DMS79 treated with DMSO at 0.1 percent for 48 hours (cell line): ENCODE measurements around the gene SPATA16.
A peak's percentile ranks its signal among the peaks of the same experiment; 100 is the strongest.
"Not testable (repeated sequence)": the region's sequence is repeated elsewhere in the genome, so short reads cannot be mapped to it uniquely, and the experiment has no call there.

Experiments
- DNase-seq: peaks from one replicate; lab custom pipeline; 2025; lab: John Stamatoyannopoulos, UW

SPATA16 gene

DNA sequence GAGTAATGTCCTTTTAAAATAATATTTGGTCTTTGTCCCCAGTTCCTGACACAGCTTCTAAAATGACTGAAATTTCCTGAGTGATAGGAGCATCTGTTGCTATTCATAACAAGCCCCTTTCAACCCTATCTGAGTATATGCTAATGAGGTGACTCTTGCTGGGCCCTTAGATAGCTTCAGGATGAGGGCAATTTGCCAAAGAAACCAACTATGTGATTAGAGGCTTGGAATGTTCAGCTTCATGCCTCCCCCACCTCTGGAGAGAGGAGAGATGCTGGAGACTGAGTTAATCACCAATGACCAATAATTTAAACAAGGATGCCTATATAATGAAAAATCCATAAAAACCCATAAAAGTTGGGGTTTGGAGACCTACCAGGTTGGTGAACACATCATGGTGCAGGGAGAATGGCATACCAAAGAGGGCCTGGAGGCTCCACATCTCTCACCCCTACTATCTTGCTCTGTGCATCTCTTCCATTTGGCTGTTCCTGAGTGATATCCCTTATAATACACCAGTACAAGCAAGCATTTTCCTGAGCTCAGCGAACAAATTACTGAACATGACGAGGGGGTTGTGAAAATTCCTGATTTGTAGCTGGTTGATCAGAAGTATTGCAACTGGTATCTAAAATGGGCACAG is 201.3 kb downstream of the SPATA16 start:
- DNase-seq = no peak

DNA sequence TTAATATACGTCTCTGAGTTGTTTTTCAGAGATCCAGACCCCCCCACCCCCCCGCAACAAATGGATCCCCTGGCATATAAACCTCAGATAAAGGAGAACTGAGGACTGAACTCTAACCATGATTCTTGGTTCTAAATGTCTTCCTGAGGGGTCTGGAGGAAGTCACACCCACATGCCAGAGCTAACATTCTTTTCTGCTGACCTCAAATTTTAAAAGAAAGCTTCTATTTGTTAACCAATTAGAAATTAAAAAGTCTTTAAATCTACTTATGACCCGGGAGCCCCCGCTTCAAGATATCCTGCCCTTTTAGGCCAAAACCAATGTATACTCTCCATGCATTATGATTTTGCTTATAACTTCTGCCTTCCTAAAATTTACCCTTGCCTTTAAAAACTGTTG is 202.2 kb downstream of the SPATA16 start:
- no peak for DNase-seq

DNA sequence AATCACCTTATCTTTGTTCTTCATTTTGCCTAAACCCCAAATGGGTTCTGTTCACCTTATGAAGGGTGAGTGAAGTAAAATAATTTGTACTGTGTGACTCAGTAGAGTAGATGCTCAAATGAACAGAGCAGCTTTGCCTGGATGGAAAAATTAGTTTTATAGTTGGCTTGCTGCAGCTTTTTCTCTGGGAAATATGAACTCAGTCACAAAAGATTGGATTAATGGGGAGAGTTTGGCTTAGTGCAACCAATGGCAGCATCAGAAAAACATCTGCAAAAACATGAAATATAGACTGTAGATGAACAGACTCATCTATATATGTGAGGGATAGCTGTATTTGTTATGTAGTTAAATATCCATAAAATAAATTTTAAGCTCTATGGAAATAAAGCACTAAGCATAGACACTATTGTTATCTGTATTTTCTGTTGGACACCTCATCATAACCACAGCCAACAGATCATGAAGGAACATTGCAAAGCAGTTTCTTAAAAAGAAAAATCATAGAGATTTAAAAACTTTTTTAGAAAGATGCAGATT is 209.2 kb downstream of the SPATA16 start:
- DNase-seq = no peak

DNA sequence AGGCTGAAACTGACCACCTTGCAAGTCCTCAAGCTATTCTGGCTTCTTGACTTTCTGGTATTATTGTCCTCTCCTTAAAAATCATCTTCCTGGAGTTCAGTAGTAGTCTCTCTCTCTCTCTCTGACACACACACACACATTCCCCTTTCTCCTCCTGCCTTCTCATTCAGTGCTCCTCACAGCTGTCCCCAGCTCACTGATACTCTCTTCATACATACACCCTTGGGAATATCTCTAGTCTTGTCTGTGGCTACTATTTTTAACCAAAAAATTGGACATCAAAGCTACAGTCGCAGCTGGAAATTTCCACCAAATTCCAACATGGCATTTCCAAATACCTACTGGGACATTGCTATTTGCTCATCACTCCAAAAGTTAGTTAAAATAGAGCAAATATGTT is 211.6 kb downstream of the SPATA16 start:
- no peak for DNase-seq

DNA sequence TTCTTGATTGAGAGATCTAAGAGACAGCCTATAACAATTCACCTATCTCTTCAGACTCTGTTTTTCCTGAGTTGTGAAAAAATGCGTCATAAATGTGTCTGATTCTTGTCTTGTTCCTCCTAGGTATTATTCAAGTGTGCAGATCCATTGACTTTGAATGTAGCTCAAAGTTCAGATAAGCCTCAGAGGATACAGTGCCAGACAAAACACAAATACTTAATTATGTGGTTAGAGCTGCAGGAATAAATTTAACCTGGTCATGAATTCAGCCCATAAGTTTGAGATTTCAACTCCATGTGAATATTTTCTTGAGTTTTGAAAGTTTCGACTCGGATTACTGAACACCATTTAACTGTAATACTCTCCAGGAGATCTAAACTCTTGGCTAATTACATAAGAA is 216.5 kb downstream of the SPATA16 start:
- DNase-seq = no peak

DNA sequence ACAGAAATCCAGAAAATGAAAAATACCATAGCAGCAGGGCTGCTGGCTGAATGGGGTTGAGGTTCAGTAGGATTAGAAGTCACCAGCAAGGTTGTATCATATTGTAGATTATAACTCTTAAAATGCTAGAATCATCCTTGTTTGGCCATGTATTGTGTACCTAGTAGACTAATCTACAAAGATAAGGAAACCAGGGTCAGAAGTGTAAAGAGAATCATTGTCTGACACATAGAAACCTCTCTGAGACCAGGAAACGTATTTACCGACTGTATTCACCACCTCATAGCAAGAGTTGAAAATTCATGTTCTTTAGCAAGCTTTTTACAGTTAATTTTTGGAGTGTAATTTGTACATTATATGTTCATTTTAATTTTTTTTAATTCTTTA is 221.7 kb downstream of the SPATA16 start:
- no peak for DNase-seq

DNA sequence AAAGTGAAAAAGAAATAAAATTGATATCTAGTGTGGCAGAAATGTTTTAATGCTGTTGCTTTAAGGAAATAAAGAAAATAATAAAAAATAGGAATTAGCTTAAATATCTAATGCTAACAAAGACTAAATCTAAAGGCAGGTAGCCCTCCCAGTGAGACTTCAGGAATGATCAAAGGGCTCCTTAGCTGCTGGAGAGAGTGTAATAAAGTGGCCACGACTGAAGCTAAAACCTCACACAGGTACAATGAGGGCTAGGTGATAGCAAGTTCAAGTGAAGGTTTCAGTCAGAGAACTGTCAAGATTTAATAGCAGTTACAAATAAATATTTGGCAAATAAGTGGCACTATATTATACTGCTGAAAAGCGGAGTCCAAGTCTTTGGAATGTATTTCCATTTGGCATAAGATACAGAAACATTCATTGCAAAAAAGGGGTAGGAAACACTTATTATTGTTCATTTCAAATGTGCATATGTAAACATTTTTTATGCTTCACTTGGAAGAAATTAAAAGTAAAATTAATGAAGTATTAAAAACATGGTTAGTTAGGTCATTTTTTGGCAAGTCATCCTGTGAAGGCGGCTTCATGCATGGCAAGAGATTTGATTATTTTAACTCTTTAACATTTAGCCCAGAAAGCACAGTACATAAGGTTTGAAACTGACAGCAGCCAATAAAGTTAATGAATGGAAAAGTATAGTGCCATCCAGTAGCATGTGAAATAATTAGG is 222.3 kb downstream of the SPATA16 start:
- DNase-seq = peak; percentile 47

DNA sequence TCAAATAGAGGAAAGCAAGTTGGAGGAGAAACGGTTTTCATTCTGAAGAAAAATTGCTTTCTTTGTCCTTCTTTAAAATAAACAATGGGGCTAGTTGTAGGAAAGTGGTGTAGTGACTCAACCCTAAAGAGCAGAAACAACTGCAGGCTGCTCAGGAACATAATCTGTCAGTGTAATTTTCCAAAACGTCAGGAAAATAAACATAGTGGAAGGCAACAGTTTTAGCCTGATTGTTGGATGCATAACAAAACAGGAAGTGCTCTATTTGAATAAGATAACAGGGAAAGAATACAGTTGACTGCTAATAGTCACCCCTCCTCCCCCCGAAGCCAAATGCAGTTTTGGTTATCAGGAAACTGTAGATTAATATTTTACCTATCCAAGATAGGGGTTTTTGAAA is 222.9 kb downstream of the SPATA16 start:
- DNase-seq = peak; percentile 47

DNA sequence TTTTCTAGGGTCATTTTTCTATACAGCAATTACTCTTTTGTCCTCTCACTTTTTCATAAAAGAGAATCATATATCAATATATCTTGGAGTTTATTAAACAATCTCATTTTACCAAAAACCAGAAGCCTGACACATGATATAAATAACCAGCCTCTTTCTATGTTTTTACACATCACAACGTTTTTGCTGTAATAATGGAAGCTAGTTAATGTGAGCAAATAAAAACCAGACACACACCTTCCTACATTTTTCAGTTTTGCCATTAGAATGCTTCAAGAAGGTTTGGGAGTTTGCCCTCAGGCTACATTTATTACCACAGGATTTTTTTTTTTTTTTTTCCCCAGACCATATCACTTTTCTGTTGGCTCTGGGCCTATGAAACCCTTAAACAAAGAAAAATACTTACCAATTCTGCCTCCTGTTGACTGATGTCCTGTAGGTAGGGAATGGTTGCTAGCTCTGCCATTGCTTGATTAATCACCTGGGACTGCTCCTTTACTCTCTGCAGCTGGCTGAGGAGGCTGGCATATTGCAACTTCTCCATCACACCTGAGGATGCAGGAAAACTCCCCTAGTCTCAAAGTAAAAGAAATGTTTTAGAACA is 225.0 kb downstream of the SPATA16 start:
- peak; percentile 84 for DNase-seq

DNA sequence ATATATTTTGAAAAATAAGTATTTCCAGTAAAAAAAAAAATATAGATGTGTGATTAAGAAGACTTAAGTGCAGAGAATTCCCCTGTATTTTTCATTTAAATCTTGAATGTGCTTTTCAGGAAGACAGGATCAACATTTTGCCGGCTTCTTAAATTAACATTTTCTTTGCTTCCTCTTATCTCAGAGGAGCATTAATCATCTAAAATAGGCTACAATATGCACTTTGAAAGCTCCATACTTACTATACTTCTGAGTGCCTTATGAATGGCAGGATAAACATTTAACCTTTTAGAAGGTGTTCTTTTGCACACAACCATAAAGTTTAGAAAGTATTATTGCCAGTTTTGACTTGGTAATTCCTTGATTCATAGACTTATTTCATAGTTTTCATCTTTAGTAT is 226.2 kb downstream of the SPATA16 start:
- DNase-seq = no peak

DNA sequence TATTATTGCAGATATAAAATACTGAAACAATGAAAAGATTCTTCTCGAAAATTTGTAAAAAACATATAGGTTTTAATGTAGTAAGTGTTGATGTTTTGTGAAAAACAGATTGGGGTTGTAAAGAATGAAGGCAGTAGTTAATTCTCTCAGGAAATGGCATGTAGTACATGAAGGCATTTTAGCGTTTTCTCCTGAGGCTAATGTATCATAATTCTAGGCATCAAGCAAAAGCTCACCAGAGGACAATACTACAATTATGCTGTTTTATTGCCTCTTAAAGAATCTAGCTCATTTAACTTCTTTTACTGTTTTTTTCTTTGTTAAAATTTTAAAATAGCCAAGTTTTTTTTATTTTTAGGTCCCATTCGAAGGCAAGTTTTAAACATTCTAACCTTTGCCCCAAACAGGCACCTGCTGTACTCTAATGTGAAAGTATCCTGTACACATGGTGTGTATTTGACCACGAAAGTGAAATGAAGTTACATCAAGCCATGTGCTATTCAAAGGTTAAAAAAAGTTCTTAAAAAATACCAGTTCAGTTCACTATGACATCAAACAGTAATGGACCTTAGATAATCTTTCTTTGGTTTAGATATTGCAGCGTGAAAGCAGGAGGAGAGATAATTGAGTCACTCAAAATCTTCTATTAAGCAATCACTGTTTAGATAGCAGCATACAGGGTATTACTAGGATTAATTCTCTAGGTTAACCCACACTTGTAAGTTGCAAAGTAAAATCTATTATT is 227.0 kb downstream of the SPATA16 start:
- DNase-seq = no peak

DNA sequence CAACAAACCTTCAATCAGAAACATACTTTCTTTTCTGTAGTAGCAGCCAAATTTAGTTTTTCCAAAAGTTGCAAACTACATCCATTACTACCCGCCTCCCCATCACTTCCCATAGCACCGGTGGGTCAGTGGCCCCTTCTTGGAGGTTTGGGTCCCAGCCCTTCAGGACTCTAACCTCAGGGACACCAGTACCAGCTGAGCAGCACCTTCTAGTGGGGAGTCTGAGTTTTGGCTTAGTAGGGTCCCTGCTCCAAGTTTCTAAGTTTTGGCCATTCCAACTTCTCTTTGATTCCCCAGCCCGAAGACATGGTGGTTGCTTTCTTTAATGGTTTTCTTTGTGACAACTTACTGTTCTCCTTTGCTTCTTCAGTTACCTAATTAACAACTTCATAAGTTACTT is 229.9 kb downstream of the SPATA16 start:
- no peak for DNase-seq

DNA sequence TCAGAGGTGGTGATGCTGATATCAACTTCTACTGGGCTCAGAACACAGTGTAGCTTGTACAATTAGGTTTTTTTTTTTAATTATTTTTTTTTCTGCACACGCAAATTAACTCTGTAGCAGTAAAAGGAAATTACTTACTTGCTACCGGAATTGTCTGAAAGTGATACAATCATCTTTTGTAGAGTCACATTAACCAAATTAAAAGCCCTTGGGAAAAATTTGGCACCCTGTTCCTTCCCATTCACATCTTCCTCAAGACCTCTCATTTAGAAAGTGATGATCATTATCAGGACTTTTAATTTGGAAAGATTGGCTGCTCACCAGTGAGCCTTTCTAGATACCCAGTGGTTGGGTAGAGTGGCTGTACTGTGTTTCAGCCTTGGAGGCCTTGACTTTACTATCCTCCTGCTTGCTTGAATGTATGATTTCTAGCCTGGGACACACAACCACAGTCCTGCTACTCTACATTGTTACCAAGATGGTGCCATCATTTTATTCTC is 232.2 kb downstream of the SPATA16 start:
- DNase-seq = no peak

DNA sequence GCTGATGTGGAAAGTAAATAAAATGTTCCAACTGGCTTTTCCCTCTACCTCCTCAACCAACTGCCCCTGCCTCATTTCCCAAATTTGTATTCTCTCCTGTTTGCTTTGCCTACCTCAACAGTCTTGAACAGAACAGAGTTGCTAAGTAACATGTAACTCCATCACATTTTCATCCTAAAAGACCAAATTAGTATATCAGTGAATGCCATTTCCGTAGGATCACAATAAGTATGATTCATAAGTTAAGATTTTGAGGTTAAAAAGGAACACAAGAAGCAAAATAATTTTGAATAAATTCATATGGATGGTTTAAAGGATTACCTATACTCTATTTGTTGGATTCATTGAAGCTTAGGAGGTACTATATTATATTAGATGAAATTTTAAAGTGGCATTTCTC is 235.6 kb downstream of the SPATA16 start:
- DNase-seq = no peak

DNA sequence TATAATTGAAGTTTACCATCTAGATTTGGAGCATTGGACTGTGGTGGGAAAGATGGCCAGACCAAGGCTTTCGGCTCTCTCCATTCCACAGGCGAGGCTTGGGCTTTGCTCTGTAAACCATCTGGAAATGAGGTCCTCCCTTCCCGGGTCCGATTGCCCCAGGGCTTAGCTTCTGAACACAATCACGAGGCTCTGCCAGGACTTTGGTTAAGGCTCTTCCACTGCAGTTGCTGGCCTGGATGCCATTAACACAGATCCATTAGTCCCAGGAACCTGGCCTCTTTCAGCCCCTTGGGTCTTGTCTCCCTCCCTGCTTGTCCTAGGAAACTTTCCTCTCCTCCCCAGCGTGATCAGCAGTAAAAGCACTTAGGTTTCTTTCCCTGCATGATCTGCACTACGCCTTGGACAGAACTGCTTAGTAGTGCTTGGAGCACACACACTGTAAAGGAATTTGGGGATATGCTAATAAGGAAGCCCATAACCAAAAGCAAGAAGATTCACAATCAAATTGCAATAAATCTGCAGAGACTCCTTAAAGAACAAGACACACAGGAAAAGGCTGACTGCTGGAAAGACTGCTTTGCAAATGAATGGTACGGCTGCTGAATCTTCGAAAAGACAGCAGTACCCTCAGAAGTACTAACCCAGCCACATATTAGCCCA is 236.2 kb downstream of the SPATA16 start:
- DNase-seq = no peak

DNA sequence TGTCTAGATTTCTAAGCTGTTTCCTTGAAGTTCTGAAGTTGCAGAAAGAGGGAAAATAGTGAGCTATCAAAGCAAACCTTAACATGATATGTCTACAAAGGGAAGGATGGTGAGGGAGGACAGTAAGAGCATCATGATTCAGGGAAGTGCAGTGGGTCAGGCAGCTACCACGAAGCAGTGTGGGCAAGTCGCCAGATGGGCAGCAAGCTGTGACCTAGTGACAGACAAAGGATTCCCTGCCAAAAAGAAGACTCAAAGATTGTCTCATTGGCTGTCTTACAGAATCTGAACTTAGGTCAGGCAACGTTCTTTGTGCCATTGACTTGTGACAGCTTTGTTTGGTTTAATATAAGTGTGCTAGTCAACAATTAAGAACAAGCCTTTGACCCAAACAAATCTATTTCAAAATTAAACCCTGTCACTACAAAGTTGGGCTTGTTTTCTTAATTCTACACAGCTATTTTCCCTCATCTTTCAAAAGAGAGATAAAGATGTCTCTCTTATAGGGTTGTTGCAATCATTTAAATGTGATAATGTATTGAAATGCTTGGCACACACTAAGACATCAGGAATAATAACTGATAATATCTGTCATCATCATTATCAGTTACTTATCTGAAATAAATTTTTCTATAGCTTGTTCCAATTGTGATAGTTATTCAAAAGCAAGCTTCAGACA is 237.3 kb downstream of the SPATA16 start:
- DNase-seq = no peak

DNA sequence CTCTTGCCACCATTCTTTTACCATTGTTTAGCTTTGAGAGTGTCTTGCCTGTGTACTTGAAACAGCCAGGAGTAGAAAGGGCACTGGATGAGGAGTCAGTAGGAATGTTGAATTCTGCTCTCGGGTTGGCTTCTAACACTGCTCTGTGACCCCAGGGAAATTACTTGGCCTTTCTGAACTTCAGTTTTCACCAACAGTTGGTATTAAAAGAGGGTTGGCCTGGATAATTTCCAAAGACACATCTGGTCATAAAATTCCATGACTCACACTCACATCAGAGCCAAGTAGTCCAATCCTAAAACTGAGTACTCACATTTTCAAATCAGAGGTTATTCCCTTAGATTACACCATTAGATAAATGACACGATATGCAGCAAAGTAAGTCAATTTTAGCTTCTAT is 248.9 kb downstream of the SPATA16 start:
- no peak for DNase-seq

DNA sequence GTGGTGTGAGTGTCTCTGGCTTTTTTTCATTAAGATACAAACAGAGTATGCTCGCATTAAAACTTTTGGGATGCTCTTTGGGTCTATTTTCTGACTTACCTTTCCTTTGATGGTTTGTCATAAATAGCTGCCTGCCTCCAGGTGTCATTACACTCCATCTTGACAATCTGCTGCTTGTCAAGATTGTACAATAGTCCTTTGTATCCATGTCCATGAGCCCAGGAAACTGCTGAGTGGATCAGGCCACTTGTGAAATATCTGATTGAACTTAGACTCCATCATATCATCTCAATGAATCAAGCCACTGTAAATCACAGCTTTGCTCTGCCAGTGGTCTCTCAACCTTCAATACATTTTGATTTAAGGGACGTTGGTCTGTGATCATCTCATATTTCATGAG is 255.3 kb downstream of the SPATA16 start:
- DNase-seq = no peak

DNA sequence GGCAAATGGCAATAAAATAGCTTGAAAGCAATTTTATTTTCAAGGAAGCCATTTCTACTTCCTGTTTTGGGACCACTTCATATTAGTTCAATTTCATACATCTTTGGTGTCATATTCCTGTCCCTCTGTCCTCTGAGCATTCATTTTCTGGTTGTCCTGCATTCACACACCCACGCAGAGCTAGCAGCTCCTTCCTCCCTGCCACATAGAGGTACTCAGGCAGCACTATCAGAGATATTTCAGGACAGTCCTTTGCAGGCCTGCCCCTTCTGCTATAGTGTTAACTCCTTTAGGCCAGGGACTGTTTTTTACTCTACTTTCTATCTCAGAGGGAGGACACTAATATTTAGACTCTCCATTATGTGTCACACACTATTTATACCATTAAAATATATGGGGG is 258.5 kb downstream of the SPATA16 start:
- no peak for DNase-seq

DNA sequence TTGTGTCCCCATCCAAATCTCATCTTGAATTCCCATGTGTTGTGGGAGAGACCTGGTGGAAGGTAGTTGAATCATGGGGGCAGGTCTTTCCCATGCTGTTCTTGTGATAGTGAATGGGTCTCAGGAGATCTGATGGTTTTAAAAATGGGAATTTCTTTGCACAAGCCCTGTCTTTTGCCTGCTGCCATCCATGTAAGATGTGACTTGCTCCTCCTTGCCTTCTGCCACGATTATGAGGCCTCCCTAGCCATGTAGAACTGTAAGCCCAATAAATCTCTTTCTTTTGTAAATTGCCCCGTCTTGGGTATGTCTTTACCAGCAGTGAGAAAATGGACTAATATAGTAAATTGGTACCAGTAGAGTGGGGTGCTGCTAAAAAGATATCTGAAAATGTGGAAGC is 261.7 kb downstream of the SPATA16 start:
- DNase-seq = not testable (repeated sequence)

DNA sequence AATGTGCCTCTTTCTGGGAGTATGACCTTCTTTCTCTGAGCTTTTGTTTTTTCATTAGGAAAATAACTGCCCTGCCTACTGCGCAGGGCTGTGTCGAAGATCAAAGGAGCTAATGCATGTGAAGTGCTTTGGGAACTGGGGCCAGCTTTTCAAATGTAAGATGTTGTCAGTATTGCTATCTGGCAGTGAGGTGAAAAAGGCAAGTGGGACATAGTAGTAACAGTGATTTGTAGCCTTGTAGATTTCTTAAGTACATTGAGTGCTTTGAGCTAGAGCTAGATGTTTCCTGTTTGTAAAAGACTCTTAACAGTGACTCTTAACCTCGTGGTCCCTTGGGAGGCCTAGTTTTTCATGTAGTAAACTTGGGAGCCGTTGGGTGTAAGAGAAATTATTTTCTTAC is 264.0 kb downstream of the SPATA16 start:
- DNase-seq = peak; percentile 98
